GM19324 (cell line): ENCODE results near the gene LRRC26.
"Not testable (repeated sequence)": the region's sequence is repeated elsewhere in the genome, so short reads cannot be mapped to it uniquely, and the experiment has no call there.

Source experiments
- ATAC-seq: cut with Tn5 transposase; IDR thresholded peaks from one replicate; pipeline ENCODE4 v1.9.1; 2021; ENCODE audit warnings: mild to moderate bottlenecking, moderate library complexity; ENCODE audit not compliant: unreplicated experiment, low FRiP score

LRRC26 gene

GRCh38 chr9:137121927-137122795 lies 47.7 kb downstream of the LRRC26 start:
- ATAC-seq: not testable (repeated sequence)
